HepG2 (cell line): ENCODE data around the gene STEAP1B. TPM values are rescaled to one million over a fixed set of nuclear protein-coding genes. Genes with fewer than 3 reads are reported as not detected.

Source experiments
- ARID2 ChIP-seq: sonication (generic); formaldehyde crosslinking; IDR thresholded peaks from 2 replicates; pipeline ENCODE4 v1.8.1; 2022; ENCODE audit warnings: mild to moderate bottlenecking, missing genetic modification reagents, borderline replicate concordance
- CEBPB ChIP-seq: IDR thresholded peaks from 2 replicates; pipeline ENCODE4 v1.6.1; 2011; ENCODE audit warnings: low read depth, low read length, improper control_type of control experiment, borderline replicate concordance
- ERF ChIP-seq: IDR thresholded peaks from 2 replicates; pipeline ENCODE4 v1.6.1; 2018; ENCODE audit warnings: missing biosample characterization, missing genetic modification reagents
- HNRNPH1 ChIP-seq: fragments of 200-400 bp; formaldehyde crosslinking; optimal IDR thresholded peaks from 2 replicates; pipeline ENCODE3; 2017; ENCODE audit warnings: mild to moderate bottlenecking, low read depth, low read length
- MAFG ChIP-seq: sonication (generic); formaldehyde crosslinking; IDR thresholded peaks from 2 replicates; pipeline ENCODE4 v1.5.1; 2020; ENCODE audit warnings: mild to moderate bottlenecking, missing genetic modification reagents
- MYC ChIP-seq: sonication (generic); formaldehyde crosslinking; IDR thresholded peaks from 2 replicates; pipeline ENCODE4 v1.9.0; 2021; ENCODE audit warnings: missing genetic modification reagents, borderline replicate concordance
- NFE2L2 ChIP-seq: fragments of 150-350 bp; IDR thresholded peaks from 2 replicates; pipeline ENCODE4 v1.6.1; 2014; ENCODE audit warnings: low read length
- PHF21A ChIP-seq: sonication (generic); formaldehyde crosslinking; IDR thresholded peaks from 2 replicates; pipeline ENCODE4 v1.5.0; 2020; ENCODE audit warnings: mild to moderate bottlenecking, missing genetic modification reagents
- POGZ ChIP-seq: sonication (generic); formaldehyde crosslinking; IDR thresholded peaks from 2 replicates; pipeline ENCODE4 v1.4.0; 2020; ENCODE audit warnings: mild to moderate bottlenecking, missing genetic modification reagents
- PPARG ChIP-seq: conservative IDR thresholded peaks from 2 replicates; pipeline ENCODE4 v1.6.1; 2016; ENCODE audit warnings: missing biosample characterization, missing genetic modification reagents
- SAP130 ChIP-seq: IDR thresholded peaks from 2 replicates; pipeline ENCODE4 v1.6.1; 2016; ENCODE audit warnings: low read depth
- SETDB1 ChIP-seq: sonication (generic); formaldehyde crosslinking; IDR thresholded peaks from 2 replicates; pipeline ENCODE4 v1.5.1; 2020; ENCODE audit warnings: missing genetic modification reagents, mild to moderate bottlenecking, borderline replicate concordance
- SMYD3 ChIP-seq: sonication (generic); formaldehyde crosslinking; IDR thresholded peaks from 2 replicates; pipeline ENCODE4 v1.8.1; 2023; ENCODE audit warnings: mild to moderate bottlenecking, missing genetic modification reagents
- U2AF2 ChIP-seq: fragments of 200-400 bp; formaldehyde crosslinking; IDR thresholded peaks from 2 replicates; pipeline ENCODE4 v1.6.1; 2017; ENCODE audit warnings: low read depth, mild to moderate bottlenecking, low read length
- ZBTB38 ChIP-seq: sonication (generic); formaldehyde crosslinking; IDR thresholded peaks from 2 replicates; pipeline ENCODE4 v1.5.1; 2020; ENCODE audit warnings: mild to moderate bottlenecking, missing genetic modification reagents
- ZFAT ChIP-seq: sonication (generic); formaldehyde crosslinking; conservative IDR thresholded peaks from 2 replicates; pipeline ENCODE4 v1.8.1; 2023; ENCODE audit warnings: missing genetic modification reagents, inconsistent platforms
- ZKSCAN8 ChIP-seq: IDR thresholded peaks from 2 replicates; pipeline ENCODE4 v1.6.1; 2016; ENCODE audit warnings: borderline replicate concordance, missing genetic modification reagents, missing compliant biosample characterization
- ZNF12 ChIP-seq: sonication (generic); formaldehyde crosslinking; IDR thresholded peaks from 2 replicates; pipeline ENCODE4 v1.5.0; 2020; ENCODE audit warnings: missing genetic modification reagents
- ZNF251 ChIP-seq: sonication (generic); formaldehyde crosslinking; IDR thresholded peaks from 2 replicates; pipeline ENCODE4 v1.9.0; 2021; ENCODE audit warnings: mild to moderate bottlenecking, missing genetic modification reagents
- ZNF3 ChIP-seq: IDR thresholded peaks from 2 replicates; pipeline ENCODE4 v1.7.0; 2017; ENCODE audit warnings: inconsistent platforms
- ZNF510 ChIP-seq: sonication (generic); formaldehyde crosslinking; IDR thresholded peaks from 2 replicates; pipeline ENCODE4 v1.4.0; 2020; ENCODE audit warnings: low read depth, mild to moderate bottlenecking, missing genetic modification reagents
- ZNF552 ChIP-seq: sonication (generic); formaldehyde crosslinking; IDR thresholded peaks from 2 replicates; pipeline ENCODE4 v1.9.0; 2022; ENCODE audit warnings: missing genetic modification reagents, mild to moderate bottlenecking, borderline replicate concordance
- polyA plus RNA-seq, 8 experiments: library from polyadenylated mRNA; depleted of rRNA in 3 of 8; stranded (reverse) in 7 of 8; unstranded in 1 of 8; fragments of >200 nt; fragmentation: Illumina TruSeq in 4 of 8; extraction: Trizol in 4 of 8; gene quantifications; 2 replicates each; pipeline versions ENCODE4 v1.2.1 to v1.2.3, GENCODE V29; 2011 to 2016; ENCODE audit warnings: low read depth in 4 of 8, missing spikeins in 1 of 8, mixed read lengths in 1 of 8; ENCODE audit not compliant: insufficient read depth in 1 of 8
- total RNA-seq, 5 experiments: library from RNA; depleted of rRNA; stranded (reverse); fragments of >200 nt; fragmentation: Illumina TruSeq; extraction: Trizol; gene quantifications; 2 replicates each; pipeline ENCODE4 v1.2.3, GENCODE V29; 2016; ENCODE audit warnings: low read depth in 1 of 5
- TF ChIP-seq, protein P1 (sequence below): sonication (generic); formaldehyde crosslinking; conservative IDR thresholded peaks from 2 replicates; pipeline ENCODE4 v1.8.0; 2022; ENCODE audit warnings: low read depth, missing genetic modification reagents
- TF ChIP-seq, protein P2 (sequence below): sonication (generic); formaldehyde crosslinking; IDR thresholded peaks from 2 replicates; pipeline ENCODE4 v1.8.0; 2022; ENCODE audit warnings: mild to moderate bottlenecking, missing genetic modification reagents; ENCODE audit not compliant: insufficient replicate concordance
- TF ChIP-seq, protein P3 (sequence below): IDR thresholded peaks from 2 replicates; pipeline ENCODE4 v1.6.1; 2018; ENCODE audit warnings: missing genetic modification reagents, mild to moderate bottlenecking, missing compliant biosample characterization
- TF ChIP-seq, protein P4 (sequence below): sonication (generic); formaldehyde crosslinking; IDR thresholded peaks from 2 replicates; pipeline ENCODE4 v1.4.0; 2020; ENCODE audit warnings: mild to moderate bottlenecking, missing genetic modification reagents

The STEAP1B gene
- total and polyA plus RNA-seq, 2 of the 13 experiments (the other 11 are each of a cell fraction or from before 2014, with no cell fraction given): not detected

DNA sequence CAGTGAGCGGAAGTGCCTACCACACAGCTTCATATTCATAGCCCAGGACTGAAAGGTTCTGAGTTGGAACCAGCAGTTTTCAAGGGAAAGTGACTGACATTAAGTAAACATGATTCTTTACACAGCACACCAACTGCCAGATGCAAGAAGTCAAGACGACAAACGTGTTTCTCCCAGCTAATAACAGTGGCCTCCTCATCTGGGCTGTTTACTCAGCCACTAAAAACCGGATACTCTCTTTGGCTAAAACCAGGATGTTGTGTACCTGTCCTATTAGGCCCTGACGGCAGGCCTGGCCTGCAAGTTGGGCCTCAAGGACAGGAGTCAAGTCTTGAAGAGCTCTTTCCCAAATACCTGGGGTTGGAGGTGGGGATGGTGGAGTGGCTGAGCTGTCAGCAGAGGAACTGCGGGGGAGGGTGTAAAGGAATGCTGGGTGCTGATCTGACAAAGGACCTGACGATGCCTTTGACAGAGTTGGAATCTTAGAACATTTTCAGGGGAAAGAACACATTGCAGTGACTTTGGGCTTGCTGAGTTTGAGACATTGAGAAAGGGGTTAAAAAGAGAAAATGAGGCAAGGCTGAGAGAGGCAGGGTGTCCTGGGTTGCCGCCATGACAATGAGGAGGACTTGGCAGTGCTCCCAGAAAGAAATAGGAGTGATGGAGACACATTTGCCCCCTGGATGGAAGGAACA lies 57.7 kb downstream of the STEAP1B start (continued):
- TF ChIP-seq POGZ: peak; percentile 91
- no peak for TF ChIP-seq U2AF2
- TF ChIP-seq PPARG: peak; percentile 93
- TF ChIP-seq, protein P1, sequence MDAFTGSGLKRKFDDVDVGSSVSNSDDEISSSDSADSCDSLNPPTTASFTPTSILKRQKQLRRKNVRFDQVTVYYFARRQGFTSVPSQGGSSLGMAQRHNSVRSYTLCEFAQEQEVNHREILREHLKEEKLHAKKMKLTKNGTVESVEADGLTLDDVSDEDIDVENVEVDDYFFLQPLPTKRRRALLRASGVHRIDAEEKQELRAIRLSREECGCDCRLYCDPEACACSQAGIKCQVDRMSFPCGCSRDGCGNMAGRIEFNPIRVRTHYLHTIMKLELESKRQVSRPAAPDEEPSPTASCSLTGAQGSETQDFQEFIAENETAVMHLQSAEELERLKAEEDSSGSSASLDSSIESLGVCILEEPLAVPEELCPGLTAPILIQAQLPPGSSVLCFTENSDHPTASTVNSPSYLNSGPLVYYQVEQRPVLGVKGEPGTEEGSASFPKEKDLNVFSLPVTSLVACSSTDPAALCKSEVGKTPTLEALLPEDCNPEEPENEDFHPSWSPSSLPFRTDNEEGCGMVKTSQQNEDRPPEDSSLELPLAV (CRISPR knock-in tag): no peak
- peak; percentile 50; the same call in 1 of the 2 replicates for TF ChIP-seq MYC
- TF ChIP-seq SAP130 (CRISPR knock-in tag): peak; percentile 94
- TF ChIP-seq ZKSCAN8: peak; percentile 89
- peak; percentile 92 for TF ChIP-seq SMYD3
- TF ChIP-seq ZNF3 (CRISPR knock-in tag): peak; percentile 77; the same call in 1 of the 2 replicates
- TF ChIP-seq ZNF12: peak; percentile 77; the same call in 1 of the 2 replicates
- TF ChIP-seq NFE2L2: no peak
- TF ChIP-seq, protein P2, sequence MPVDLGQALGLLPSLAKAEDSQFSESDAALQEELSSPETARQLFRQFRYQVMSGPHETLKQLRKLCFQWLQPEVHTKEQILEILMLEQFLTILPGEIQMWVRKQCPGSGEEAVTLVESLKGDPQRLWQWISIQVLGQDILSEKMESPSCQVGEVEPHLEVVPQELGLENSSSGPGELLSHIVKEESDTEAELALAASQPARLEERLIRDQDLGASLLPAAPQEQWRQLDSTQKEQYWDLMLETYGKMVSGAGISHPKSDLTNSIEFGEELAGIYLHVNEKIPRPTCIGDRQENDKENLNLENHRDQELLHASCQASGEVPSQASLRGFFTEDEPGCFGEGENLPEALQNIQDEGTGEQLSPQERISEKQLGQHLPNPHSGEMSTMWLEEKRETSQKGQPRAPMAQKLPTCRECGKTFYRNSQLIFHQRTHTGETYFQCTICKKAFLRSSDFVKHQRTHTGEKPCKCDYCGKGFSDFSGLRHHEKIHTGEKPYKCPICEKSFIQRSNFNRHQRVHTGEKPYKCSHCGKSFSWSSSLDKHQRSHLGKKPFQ: peak; percentile 59
- no peak for TF ChIP-seq ZNF552 (CRISPR knock-in tag)
- TF ChIP-seq ARID2 (CRISPR knock-in tag): no peak
- TF ChIP-seq ZNF510 (CRISPR knock-in tag): no peak
- TF ChIP-seq CEBPB: 0 out of 2 replicates have a peak, but pooled peaks have one; percentile 2
- no peak for TF ChIP-seq HNRNPH1
- TF ChIP-seq ERF (CRISPR knock-in tag): peak; percentile 91
- peak; percentile 94 for TF ChIP-seq ZBTB38
- TF ChIP-seq, protein P3, sequence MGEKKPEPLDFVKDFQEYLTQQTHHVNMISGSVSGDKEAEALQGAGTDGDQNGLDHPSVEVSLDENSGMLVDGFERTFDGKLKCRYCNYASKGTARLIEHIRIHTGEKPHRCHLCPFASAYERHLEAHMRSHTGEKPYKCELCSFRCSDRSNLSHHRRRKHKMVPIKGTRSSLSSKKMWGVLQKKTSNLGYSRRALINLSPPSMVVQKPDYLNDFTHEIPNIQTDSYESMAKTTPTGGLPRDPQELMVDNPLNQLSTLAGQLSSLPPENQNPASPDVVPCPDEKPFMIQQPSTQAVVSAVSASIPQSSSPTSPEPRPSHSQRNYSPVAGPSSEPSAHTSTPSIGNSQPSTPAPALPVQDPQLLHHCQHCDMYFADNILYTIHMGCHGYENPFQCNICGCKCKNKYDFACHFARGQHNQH (CRISPR knock-in tag): peak; percentile 98
- no peak for TF ChIP-seq ZNF251
- TF ChIP-seq PHF21A (CRISPR knock-in tag): peak; percentile 94
- TF ChIP-seq MAFG (CRISPR knock-in tag): no peak
- no peak for TF ChIP-seq ZFAT (CRISPR knock-in tag)
- TF ChIP-seq SETDB1 (CRISPR knock-in tag): no peak
- TF ChIP-seq, protein P4, sequence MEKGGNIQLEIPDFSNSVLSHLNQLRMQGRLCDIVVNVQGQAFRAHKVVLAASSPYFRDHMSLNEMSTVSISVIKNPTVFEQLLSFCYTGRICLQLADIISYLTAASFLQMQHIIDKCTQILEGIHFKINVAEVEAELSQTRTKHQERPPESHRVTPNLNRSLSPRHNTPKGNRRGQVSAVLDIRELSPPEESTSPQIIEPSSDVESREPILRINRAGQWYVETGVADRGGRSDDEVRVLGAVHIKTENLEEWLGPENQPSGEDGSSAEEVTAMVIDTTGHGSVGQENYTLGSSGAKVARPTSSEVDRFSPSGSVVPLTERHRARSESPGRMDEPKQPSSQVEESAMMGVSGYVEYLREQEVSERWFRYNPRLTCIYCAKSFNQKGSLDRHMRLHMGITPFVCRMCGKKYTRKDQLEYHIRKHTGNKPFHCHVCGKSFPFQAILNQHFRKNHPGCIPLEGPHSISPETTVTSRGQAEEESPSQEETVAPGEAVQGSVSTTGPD (CRISPR knock-in tag): peak; percentile 95
